K562 (cell line): ENCODE data around the gene YARS1. TPM values are rescaled to one million over a fixed set of nuclear protein-coding genes. Genes with fewer than 3 reads are reported as not detected.

Experiments
- ARHGAP35 ChIP-seq: fragments of 450-650 bp; IDR thresholded peaks from 2 replicates; pipeline ENCODE4 v1.6.1; 2018; ENCODE audit not compliant: partially characterized antibody
- BRCA1 ChIP-seq, 2 experiments: fragments of 450-650 bp in 1 of 2; sonication (generic) in 1 of 2; formaldehyde crosslinking in 1 of 2; IDR thresholded peaks; 2 replicates each; pipeline versions ENCODE4 v1.5.0 to v1.6.1; 2017 to 2020; ENCODE audit warnings: mild to moderate bottlenecking in 1 of 2, missing genetic modification reagents in 1 of 2
- EP300 ChIP-seq: IDR thresholded peaks from 2 replicates; pipeline ENCODE4 v1.6.1; 2012; ENCODE audit warnings: low read length, improper control_type of control experiment
- ETV5 ChIP-seq: sonication (generic); formaldehyde crosslinking; IDR thresholded peaks from 2 replicates; pipeline ENCODE4 v1.4.0; 2020; ENCODE audit warnings: low read depth, mild to moderate bottlenecking, missing genetic modification reagents
- GTF2A2 ChIP-seq: IDR thresholded peaks from 2 replicates; pipeline ENCODE4 v1.6.1; 2016; ENCODE audit warnings: mild to moderate bottlenecking, missing genetic modification characterization, missing compliant biosample characterization
- KAT8 ChIP-seq: fragments of 450-650 bp; IDR thresholded peaks from 2 replicates; pipeline ENCODE4 v1.6.1; 2016; ENCODE audit warnings: low read depth, mild to moderate bottlenecking
- KDM1A ChIP-seq, 2 experiments: fragments of 450-650 bp; IDR thresholded peaks; 2 replicates each; pipeline ENCODE4 v1.6.1; 2016; ENCODE audit warnings: mild to moderate bottlenecking in 2 of 2
- KLF10 ChIP-seq: fragments of 250-450 bp; sonication (Bioruptor Pico); IDR thresholded peaks from 2 replicates; pipeline ENCODE4 v1.6.1; 2021; ENCODE audit warnings: matching md5 sums
- PHF8 ChIP-seq: fragments of 200-600 bp; sonication (generic); IDR thresholded peaks from 2 replicates; pipeline ENCODE4 v1.6.1; 2012; ENCODE audit warnings: mixed run types, mild to moderate bottlenecking, inconsistent platforms, low read length, moderate library complexity, borderline replicate concordance
- POLR2AphosphoS5 ChIP-seq: IDR thresholded peaks from 2 replicates; pipeline ENCODE4 v1.6.1; 2011; ENCODE audit warnings: mild to moderate bottlenecking, low read depth, low read length, moderate library complexity; ENCODE audit not compliant: control insufficient read depth, insufficient read depth
- SMC3 ChIP-seq: conservative IDR thresholded peaks from 2 replicates; pipeline ENCODE4 v1.6.1; 2011; ENCODE audit warnings: low read depth, low read length, improper control_type of control experiment; ENCODE audit not compliant: insufficient read depth
- SP1 ChIP-seq: sonication (generic); formaldehyde crosslinking; IDR thresholded peaks from 2 replicates; pipeline ENCODE4 v1.8.1; 2022; ENCODE audit warnings: mild to moderate bottlenecking, missing genetic modification reagents
- TSC22D4 ChIP-seq: fragments of 450-650 bp; IDR thresholded peaks from 2 replicates; pipeline ENCODE4 v1.6.1; 2016; ENCODE audit warnings: missing genetic modification characterization, missing biosample characterization, control low read depth
- ZNF263 ChIP-seq: sonication (generic); formaldehyde crosslinking; IDR thresholded peaks from 2 replicates; pipeline ENCODE4 v1.8.0; 2022; ENCODE audit warnings: mild to moderate bottlenecking, missing genetic modification reagents, borderline replicate concordance
- polyA plus RNA-seq, 8 experiments: library from polyadenylated mRNA; depleted of rRNA in 4 of 8; stranded (reverse) in 5 of 8; unstranded in 3 of 8; fragments of >200 nt; fragmentation: Nextera tagmentation in 2 of 8; fragmentation: Illumina TruSeq in 1 of 8; extraction: Ambion mirVana in 2 of 8; extraction: Trizol in 1 of 8; gene quantifications; 2 replicates each; pipeline versions ENCODE4 v1.2.1 to v1.2.3, GENCODE V29; 2011 to 2014; ENCODE audit warnings: inconsistent platforms in 1 of 8, missing spikeins in 1 of 8
- total RNA-seq, 7 experiments: library from RNA; depleted of rRNA in 6 of 7; stranded (reverse); fragments of >200 nt in 6 of 7; fragmentation: Illumina TruSeq in 2 of 7; extraction: Trizol in 2 of 7; gene quantifications; 2 replicates each; pipeline versions ENCODE4 v1.2.1 to v1.2.3, GENCODE V29; 2011 to 2021; ENCODE audit warnings: low replicate concordance in 1 of 7
- TF ChIP-seq, protein P1 (sequence below), 2 experiments: fragments of 450-650 bp; IDR thresholded peaks; 2 replicates each; pipeline ENCODE4 v1.6.1; 2016
- TF ChIP-seq, protein P2 (sequence below), 2 experiments: fragments of 450-650 bp in 1 of 2; sonication (generic) in 1 of 2; formaldehyde crosslinking in 1 of 2; IDR thresholded peaks in 1 of 2; conservative IDR thresholded peaks in 1 of 2; 2 replicates each; pipeline versions ENCODE4 v1.6.1 to v1.8.1; 2016 to 2023; ENCODE audit warnings: mild to moderate bottlenecking in 2 of 2, moderate library complexity in 2 of 2, inconsistent platforms in 1 of 2, missing genetic modification reagents in 1 of 2
- TF ChIP-seq, protein P3 (sequence below): fragments of 450-650 bp; formaldehyde crosslinking; IDR thresholded peaks from 2 replicates; pipeline ENCODE4 v1.4.0; 2022; ENCODE audit warnings: missing genetic modification characterization
- TF ChIP-seq, protein P4 (sequence below): fragments of 250-450 bp; sonication (Bioruptor Pico); IDR thresholded peaks from 2 replicates; pipeline ENCODE4 v1.9.0; 2021; ENCODE audit warnings: mild to moderate bottlenecking
- TF ChIP-seq, protein P5 (sequence below): fragments of 250-450 bp; sonication (Bioruptor Pico); IDR thresholded peaks from 2 replicates; pipeline ENCODE4 v1.8.0; 2021; ENCODE audit warnings: borderline replicate concordance, mild to moderate bottlenecking, moderate library complexity; ENCODE audit not compliant: poor library complexity, severe bottlenecking
- TF ChIP-seq, protein P6 (sequence below): sonication (generic); formaldehyde crosslinking; IDR thresholded peaks from 2 replicates; pipeline ENCODE4 v1.8.0; 2023; ENCODE audit warnings: mild to moderate bottlenecking, missing genetic modification reagents

YARS1 gene
- total and polyA plus RNA-seq, 9 of the 15 experiments (the other 6 are each of a cell fraction or from before 2014, with no cell fraction given) = 66.2 to 336 (median 201) TPM

DNA sequence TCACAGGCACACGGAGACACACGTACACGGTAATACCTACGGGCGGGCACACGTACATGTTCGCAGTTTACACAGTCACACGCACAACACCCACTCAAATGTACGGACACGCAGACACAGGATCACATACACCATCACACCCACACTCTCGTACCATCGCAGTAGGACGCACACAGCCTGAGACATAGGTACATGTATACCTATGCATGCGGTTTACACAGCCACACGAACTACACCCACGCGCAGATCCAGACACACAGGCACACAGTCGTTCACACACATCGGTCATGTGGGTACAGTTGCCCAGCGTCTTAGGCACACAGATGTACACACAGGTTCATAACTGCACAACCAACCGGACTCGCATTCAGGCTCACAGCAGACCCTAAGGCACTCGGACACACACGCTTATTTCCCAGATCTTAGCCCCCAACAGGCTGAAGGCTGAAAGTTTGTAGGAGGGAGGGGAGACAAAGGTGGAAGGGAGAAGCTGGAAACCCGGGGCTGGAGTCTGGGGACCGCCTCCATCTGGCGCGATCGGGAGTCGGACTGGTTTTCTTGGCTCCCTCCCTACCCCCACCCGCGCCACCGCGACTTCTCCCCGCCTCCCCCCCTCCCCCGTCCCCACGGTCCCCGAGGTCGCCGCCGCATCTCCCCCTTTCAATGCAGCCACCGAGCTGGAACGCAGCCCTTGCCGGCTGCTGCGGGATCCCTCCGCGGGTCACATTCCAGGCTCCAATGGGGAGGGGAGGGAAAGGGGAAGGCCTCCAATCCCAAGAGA lies 62.7 kb downstream of the YARS1 start (continued):
- TF ChIP-seq ETV5 (CRISPR knock-in tag) (0 out of 2 replicates have a peak, but pooled peaks have one; percentile 54), TSC22D4 (tag) (0 out of 2 replicates have a peak, but pooled peaks have one; percentile 27), KLF10 (no peak), SP1 (CRISPR knock-in tag) (peak; percentile 22; the same call in 1 of the 2 replicates), PHF8 (peak; percentile 42; the same call in 1 of the 2 replicates), EP300 (no peak), GTF2A2 (tag) (no peak), BRCA1 (IDR thresholded peaks at IDR 0.05) (no peak), BRCA1 (CRISPR knock-in tag; IDR thresholded peaks at IDR 0.05) (0 out of 2 replicates have a peak, but pooled peaks have one; percentile 21), ZNF263 (CRISPR knock-in tag) (0 out of 2 replicates have a peak, but pooled peaks have one; percentile 13), POLR2AphosphoS5 (no peak), ARHGAP35 (peak; percentile 37), KDM1A (IDR thresholded peaks at IDR 0.05) (peak in 1 of 2 experiments; percentile 89; a peak in 3 of 4 replicates), SMC3 (no peak), KAT8 (no peak)
- TF ChIP-seq, protein P1, sequence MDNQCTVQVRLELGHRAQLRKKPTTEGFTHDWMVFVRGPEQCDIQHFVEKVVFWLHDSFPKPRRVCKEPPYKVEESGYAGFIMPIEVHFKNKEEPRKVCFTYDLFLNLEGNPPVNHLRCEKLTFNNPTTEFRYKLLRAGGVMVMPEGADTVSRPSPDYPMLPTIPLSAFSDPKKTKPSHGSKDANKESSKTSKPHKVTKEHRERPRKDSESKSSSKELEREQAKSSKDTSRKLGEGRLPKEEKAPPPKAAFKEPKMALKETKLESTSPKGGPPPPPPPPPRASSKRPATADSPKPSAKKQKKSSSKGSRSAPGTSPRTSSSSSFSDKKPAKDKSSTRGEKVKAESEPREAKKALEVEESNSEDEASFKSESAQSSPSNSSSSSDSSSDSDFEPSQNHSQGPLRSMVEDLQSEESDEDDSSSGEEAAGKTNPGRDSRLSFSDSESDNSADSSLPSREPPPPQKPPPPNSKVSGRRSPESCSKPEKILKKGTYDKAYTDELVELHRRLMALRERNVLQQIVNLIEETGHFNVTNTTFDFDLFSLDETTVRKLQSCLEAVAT (IDR thresholded peaks at IDR 0.05) = peak in 1 of 2 experiments; percentile 83; a peak in 3 of 4 replicates
- TF ChIP-seq, protein P2, sequence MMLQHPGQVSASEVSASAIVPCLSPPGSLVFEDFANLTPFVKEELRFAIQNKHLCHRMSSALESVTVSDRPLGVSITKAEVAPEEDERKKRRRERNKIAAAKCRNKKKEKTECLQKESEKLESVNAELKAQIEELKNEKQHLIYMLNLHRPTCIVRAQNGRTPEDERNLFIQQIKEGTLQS (IDR thresholded peaks at IDR 0.05) = no peak
- TF ChIP-seq, protein P2 (CRISPR knock-in tag; conservative IDR thresholded peaks at IDR 0.05) = 0 out of 2 replicates have a peak, but pooled peaks have one; percentile 39
- TF ChIP-seq, protein P3, sequence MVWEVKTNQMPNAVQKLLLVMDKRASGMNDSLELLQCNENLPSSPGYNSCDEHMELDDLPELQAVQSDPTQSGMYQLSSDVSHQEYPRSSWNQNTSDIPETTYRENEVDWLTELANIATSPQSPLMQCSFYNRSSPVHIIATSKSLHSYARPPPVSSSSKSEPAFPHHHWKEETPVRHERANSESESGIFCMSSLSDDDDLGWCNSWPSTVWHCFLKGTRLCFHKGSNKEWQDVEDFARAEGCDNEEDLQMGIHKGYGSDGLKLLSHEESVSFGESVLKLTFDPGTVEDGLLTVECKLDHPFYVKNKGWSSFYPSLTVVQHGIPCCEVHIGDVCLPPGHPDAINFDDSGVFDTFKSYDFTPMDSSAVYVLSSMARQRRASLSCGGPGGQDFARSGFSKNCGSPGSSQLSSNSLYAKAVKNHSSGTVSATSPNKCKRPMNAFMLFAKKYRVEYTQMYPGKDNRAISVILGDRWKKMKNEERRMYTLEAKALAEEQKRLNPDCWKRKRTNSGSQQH = peak; percentile 21; the same call in 1 of the 2 replicates
- TF ChIP-seq, protein P4, sequence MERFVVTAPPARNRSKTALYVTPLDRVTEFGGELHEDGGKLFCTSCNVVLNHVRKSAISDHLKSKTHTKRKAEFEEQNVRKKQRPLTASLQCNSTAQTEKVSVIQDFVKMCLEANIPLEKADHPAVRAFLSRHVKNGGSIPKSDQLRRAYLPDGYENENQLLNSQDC (CRISPR knock-in tag) = 0 out of 2 replicates have a peak, but pooled peaks have one; percentile 20
- TF ChIP-seq, protein P5, sequence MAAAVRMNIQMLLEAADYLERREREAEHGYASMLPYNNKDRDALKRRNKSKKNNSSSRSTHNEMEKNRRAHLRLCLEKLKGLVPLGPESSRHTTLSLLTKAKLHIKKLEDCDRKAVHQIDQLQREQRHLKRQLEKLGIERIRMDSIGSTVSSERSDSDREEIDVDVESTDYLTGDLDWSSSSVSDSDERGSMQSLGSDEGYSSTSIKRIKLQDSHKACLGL (CRISPR knock-in tag) = no peak
- TF ChIP-seq, protein P6, sequence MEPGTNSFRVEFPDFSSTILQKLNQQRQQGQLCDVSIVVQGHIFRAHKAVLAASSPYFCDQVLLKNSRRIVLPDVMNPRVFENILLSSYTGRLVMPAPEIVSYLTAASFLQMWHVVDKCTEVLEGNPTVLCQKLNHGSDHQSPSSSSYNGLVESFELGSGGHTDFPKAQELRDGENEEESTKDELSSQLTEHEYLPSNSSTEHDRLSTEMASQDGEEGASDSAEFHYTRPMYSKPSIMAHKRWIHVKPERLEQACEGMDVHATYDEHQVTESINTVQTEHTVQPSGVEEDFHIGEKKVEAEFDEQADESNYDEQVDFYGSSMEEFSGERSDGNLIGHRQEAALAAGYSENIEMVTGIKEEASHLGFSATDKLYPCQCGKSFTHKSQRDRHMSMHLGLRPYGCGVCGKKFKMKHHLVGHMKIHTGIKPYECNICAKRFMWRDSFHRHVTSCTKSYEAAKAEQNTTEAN (CRISPR knock-in tag) = peak; percentile 69; the same call in 1 of the 2 replicates
